Measurements from ENCODE around the gene AKT2.

DNA sequence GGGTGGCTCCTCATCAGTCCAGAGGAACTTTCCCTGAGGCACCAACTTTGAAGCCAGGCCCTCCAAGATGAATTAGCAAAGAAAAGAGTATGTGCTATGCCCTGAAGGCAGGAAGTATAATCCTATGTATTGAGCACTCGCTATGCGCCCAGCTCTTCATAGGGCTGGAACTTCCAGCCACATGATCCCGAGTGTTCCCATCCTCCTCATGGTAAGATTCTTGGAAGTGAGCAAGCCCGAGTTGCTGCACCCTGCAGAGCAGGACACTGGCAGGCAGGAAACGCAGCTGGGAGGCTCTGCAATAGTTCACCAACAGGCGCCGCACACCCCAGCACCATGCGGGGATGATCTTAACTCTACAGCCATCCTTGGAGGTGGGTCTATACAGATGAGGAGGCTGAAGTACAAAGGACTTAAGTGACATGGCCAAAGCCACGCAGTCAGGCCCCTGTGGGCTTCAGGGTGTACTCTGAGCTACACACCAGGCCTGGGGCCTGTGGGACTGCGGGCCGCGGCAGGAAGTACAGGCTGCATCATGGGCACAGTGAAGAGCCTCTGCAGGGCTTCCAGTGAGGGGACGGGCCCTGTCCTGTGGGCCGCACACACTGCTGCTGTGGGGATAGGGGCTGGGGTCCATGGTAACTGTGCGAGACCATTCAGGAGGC is 37.9 kb upstream of the AKT2 start:
- TF ChIP-seq CTCF (IDR thresholded peaks at IDR 0.05) = no peak
- no peak for TF ChIP-seq POLR2A (IDR thresholded peaks at IDR 0.05)

Data from ovary (tissue), 3 donors.